GM19463 (cell line): Measurements from ENCODE around the gene IRF3.

Experiments used
- ATAC-seq: cut with Tn5 transposase; IDR thresholded peaks from one replicate; pipeline ENCODE4 v1.9.1; 2021; ENCODE audit warnings: mild to moderate bottlenecking, moderate library complexity; ENCODE audit not compliant: unreplicated experiment

The IRF3 gene

GRCh38 chr19:49665351-49666119 is at the start of gene IRF3, which contains the start of gene BCL2L12:
Gene IRF3 (minus strand): TSS chr19:49665857. CDS start chr19:49664838, 1,019 bp downstream.
Gene BCL2L12 (plus strand): TSS chr19:49665933. CDS start chr19:49666693, 760 bp downstream.
- peak; percentile 83 for ATAC-seq

GRCh38 chr19:49713236-49713845 is 47.7 kb upstream of the IRF3 start:
- ATAC-seq: no peak

- ATAC-seq: no peak
These were observed 46.8 kb upstream of the IRF3 start for GRCh38 chr19:49712397-49712859.

GRCh38 chr19:49710372-49710951 is 44.8 kb upstream of the IRF3 start:
- no peak for ATAC-seq

- no peak for ATAC-seq
These were observed 40.3 kb upstream of the IRF3 start for GRCh38 chr19:49705919-49706318.

- ATAC-seq: no peak
These were observed 39.4 kb upstream of the IRF3 start for GRCh38 chr19:49704888-49705642.

- ATAC-seq: no peak
These were observed 35.7 kb upstream of the IRF3 start for GRCh38 chr19:49701271-49701786.

GRCh38 chr19:49700563-49700962 is 34.9 kb upstream of the IRF3 start:
- ATAC-seq: no peak

- no peak for ATAC-seq
These were observed 33.7 kb upstream of the IRF3 start for GRCh38 chr19:49699364-49699763.

GRCh38 chr19:49696865-49697264 is 31.2 kb upstream of the IRF3 start:
- ATAC-seq: no peak

GRCh38 chr19:49696115-49696514 is 30.5 kb upstream of the IRF3 start:
- no peak for ATAC-seq

- no peak for ATAC-seq
These were observed 26.5 kb upstream of the IRF3 start for GRCh38 chr19:49692147-49692506.

- no peak for ATAC-seq
These were observed 25.8 kb upstream of the IRF3 start for GRCh38 chr19:49691243-49692146.

- ATAC-seq: no peak
These were observed 25.1 kb upstream of the IRF3 start, which contains the start of gene CPT1C for GRCh38 chr19:49690656-49691242. Gene CPT1C (plus strand): TSS chr19:49691116. CDS start chr19:49692253, 1,137 bp downstream.

GRCh38 chr19:49690079-49690655 is 24.5 kb upstream of the IRF3 start:
- ATAC-seq: no peak

- ATAC-seq: no peak
These were observed 23.7 kb upstream of the IRF3 start, which contains the start of gene ADM5 for GRCh38 chr19:49689133-49690078. Gene ADM5 (plus strand): TSS chr19:49689594. CDS start chr19:49689838, 244 bp downstream.

- no peak for ATAC-seq
These were observed 23.0 kb upstream of the IRF3 start for GRCh38 chr19:49688531-49689132.
